ENCODE results near the gene CHID1.

DNA sequence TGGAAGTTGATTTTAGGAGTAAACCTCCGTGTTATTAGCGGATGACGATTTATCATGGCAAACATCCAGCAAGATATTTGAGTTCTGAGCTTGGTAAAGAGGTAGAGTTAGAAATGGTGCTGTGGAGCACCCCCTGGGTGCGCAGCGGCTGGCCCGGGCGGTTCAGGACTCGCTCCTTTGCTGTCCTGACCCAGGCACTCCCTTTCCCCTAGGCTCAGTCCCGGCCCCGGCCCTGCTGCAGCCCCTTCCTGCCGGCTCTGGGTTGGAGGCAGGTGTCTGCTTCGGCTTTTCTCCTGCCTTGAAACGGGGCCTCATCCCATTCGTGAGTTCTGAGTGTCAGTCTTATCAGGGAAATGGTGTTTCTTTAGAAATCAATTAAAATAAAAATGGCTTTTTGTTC, 48.4 kb upstream of the CHID1 start:
- TF ChIP-seq, protein P1, sequence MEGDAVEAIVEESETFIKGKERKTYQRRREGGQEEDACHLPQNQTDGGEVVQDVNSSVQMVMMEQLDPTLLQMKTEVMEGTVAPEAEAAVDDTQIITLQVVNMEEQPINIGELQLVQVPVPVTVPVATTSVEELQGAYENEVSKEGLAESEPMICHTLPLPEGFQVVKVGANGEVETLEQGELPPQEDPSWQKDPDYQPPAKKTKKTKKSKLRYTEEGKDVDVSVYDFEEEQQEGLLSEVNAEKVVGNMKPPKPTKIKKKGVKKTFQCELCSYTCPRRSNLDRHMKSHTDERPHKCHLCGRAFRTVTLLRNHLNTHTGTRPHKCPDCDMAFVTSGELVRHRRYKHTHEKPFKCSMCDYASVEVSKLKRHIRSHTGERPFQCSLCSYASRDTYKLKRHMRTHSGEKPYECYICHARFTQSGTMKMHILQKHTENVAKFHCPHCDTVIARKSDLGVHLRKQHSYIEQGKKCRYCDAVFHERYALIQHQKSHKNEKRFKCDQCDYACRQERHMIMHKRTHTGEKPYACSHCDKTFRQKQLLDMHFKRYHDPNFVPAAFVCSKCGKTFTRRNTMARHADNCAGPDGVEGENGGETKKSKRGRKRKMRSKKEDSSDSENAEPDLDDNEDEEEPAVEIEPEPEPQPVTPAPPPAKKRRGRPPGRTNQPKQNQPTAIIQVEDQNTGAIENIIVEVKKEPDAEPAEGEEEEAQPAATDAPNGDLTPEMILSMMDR (conservative IDR thresholded peaks at IDR 0.05; ENCODE audit: low read depth, low read length), result no peak
- TF ChIP-seq MAZ (IDR thresholded peaks at IDR 0.05; ENCODE audit: borderline replicate concordance, low read depth, low read length), result no peak
- TF ChIP-seq FOS (IDR thresholded peaks at IDR 0.05; ENCODE audit: low read depth, low read length), result no peak
- TF ChIP-seq CEBPB (IDR thresholded peaks at IDR 0.05; ENCODE audit: low read depth, low read length), result no peak
- TF ChIP-seq SMC3 (IDR thresholded peaks at IDR 0.05; ENCODE audit: low read depth, low read length), result no peak
- no peak for TF ChIP-seq RCOR1 (IDR thresholded peaks at IDR 0.05; ENCODE audit: insufficient replicate concordance, low read length)
- no peak for TF ChIP-seq MAFK (IDR thresholded peaks at IDR 0.05; ENCODE audit: low read depth, low read length)
- TF ChIP-seq POLR2A (IDR thresholded peaks at IDR 0.05; ENCODE audit: low read depth, low read length), result no peak
- TF ChIP-seq, protein P2, sequence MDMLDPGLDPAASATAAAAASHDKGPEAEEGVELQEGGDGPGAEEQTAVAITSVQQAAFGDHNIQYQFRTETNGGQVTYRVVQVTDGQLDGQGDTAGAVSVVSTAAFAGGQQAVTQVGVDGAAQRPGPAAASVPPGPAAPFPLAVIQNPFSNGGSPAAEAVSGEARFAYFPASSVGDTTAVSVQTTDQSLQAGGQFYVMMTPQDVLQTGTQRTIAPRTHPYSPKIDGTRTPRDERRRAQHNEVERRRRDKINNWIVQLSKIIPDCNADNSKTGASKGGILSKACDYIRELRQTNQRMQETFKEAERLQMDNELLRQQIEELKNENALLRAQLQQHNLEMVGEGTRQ (IDR thresholded peaks at IDR 0.05; ENCODE audit: low read depth, low read length), result no peak
- no peak for TF ChIP-seq RFX5 (IDR thresholded peaks at IDR 0.05; ENCODE audit: low read depth, low read length)
- TF ChIP-seq MXI1 (IDR thresholded peaks at IDR 0.05; ENCODE audit: borderline replicate concordance, low read depth, low read length), result no peak
- no peak for TF ChIP-seq CHD1 (IDR thresholded peaks at IDR 0.05; ENCODE audit: low read depth, low read length)
